ENCODE data around the gene FNDC3A. TPM values are rescaled to one million over a fixed set of nuclear protein-coding genes. Genes with fewer than 3 reads are reported as not detected.

The FNDC3A gene
- polyA plus RNA-seq, 1 of the 3 experiments (the other 2 are of a cell fraction), result 27.7 TPM

DNA sequence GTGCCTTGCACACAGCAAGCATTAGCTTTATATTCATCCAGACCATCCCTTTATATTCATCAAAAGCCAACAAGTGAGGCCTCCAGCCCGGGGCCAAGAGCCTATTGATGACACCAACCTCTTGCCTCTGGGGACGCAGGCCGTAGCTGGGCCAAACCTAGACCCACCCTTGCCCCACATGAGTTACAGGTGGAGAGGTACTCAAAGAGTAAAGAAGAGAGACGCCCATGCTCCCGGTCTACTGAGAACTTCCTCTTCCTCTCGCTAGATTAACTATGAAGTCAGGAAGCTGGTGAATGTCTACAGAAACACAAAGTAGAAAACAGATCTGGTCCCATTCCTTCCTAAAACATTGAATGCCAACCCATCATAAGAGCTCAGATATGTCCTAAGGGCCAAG, 240.6 kb downstream of the FNDC3A start:
- CTCF ChIA-PET, result interaction anchor here (1.6 kb wide), 1 partner anchor 24 kb away, joined by 5 read pairs; no protein-coding TSS in a partner anchor
- WGBS (ENCODE audit: low lambda C conversion rate), result 90% methylated on average over 6 of the region's 6 CpGs
- no peaks in the 10 kb centered on the region for H4K20me1 ChIP-seq (ENCODE audit: insufficient read depth)
- no peak overlapping the region for H3K27ac ChIP-seq (ENCODE audit: low read depth in 2 of 2, low read length in 1 of 2)
- H3K79me2 ChIP-seq (ENCODE audit: insufficient read depth), result no peaks in the 10 kb centered on the region
- H3K4me3 ChIP-seq (ENCODE audit: low read depth in 2 of 2, low read length in 1 of 2), result no peak overlapping the region
- H3K4me1 ChIP-seq (ENCODE audit: control insufficient read depth in 1 of 2, insufficient read depth in 2 of 2, low read depth in 1 of 2, low read length in 1 of 2), result peaks cover 0 to 5% of the 10 kb centered on the region in 2 experiments; a peak in 1 of 4 replicates
- H3K4me2 ChIP-seq, result no peak overlapping the region
- H3K27me3 ChIP-seq (ENCODE audit: insufficient read depth), result peaks cover 25% of the 10 kb centered on the region
- no peak for TF ChIP-seq FOXJ3 (CRISPR knock-in tag; IDR thresholded peaks at IDR 0.05)
- TF ChIP-seq RXRA (IDR thresholded peaks at IDR 0.05; ENCODE audit: borderline replicate concordance, low read depth), result no peak
- no peak for TF ChIP-seq NRF1 (IDR thresholded peaks at IDR 0.05; ENCODE audit: low read depth, low read length)
- TF ChIP-seq, protein P1, sequence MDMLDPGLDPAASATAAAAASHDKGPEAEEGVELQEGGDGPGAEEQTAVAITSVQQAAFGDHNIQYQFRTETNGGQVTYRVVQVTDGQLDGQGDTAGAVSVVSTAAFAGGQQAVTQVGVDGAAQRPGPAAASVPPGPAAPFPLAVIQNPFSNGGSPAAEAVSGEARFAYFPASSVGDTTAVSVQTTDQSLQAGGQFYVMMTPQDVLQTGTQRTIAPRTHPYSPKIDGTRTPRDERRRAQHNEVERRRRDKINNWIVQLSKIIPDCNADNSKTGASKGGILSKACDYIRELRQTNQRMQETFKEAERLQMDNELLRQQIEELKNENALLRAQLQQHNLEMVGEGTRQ (IDR thresholded peaks at IDR 0.05; ENCODE audit: borderline replicate concordance, low read depth, low read length), result no peak
- TF ChIP-seq MEF2A (IDR thresholded peaks at IDR 0.05; ENCODE audit: borderline replicate concordance, low read depth), result no peak
- TF ChIP-seq, protein P2, sequence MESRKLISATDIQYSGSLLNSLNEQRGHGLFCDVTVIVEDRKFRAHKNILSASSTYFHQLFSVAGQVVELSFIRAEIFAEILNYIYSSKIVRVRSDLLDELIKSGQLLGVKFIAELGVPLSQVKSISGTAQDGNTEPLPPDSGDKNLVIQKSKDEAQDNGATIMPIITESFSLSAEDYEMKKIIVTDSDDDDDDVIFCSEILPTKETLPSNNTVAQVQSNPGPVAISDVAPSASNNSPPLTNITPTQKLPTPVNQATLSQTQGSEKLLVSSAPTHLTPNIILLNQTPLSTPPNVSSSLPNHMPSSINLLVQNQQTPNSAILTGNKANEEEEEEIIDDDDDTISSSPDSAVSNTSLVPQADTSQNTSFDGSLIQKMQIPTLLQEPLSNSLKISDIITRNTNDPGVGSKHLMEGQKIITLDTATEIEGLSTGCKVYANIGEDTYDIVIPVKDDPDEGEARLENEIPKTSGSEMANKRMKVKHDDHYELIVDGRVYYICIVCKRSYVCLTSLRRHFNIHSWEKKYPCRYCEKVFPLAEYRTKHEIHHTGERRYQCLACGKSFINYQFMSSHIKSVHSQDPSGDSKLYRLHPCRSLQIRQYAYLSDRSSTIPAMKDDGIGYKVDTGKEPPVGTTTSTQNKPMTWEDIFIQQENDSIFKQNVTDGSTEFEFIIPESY (IDR thresholded peaks at IDR 0.05; ENCODE audit: borderline replicate concordance, low read depth), result no peak
- TF ChIP-seq SIN3A (IDR thresholded peaks at IDR 0.05; ENCODE audit: borderline replicate concordance, low read depth, low read length), result no peak
- no peak for TF ChIP-seq TCF12 (IDR thresholded peaks at IDR 0.05)
- TF ChIP-seq GATA2 (CRISPR knock-in tag; IDR thresholded peaks at IDR 0.05), result no peak
- no peak for TF ChIP-seq ELF1 (IDR thresholded peaks at IDR 0.05)
- TF ChIP-seq SMC3 (IDR thresholded peaks at IDR 0.05; ENCODE audit: low read depth, low read length), result no peak
- no peak for TF ChIP-seq TAF1 (IDR thresholded peaks at IDR 0.05; ENCODE audit: borderline replicate concordance, low read depth, low read length)
- TF ChIP-seq NFIC (IDR thresholded peaks at IDR 0.05; ENCODE audit: borderline replicate concordance), result no peak
- POLR2A ChIA-PET, result no interaction called here
- peaks cover 0 to 7% of the 10 kb centered on the region in 2 experiments for H3K36me3 ChIP-seq (replicated peaks in 1 of 2; ENCODE audit: control insufficient read depth in 1 of 2, insufficient read depth in 2 of 2, low read length in 1 of 2)
- H3F3A ChIP-seq (replicated peaks; ENCODE audit: insufficient read depth), result peaks cover 7% of the 10 kb centered on the region
- no peaks in the 10 kb centered on the region for H3K9me2 ChIP-seq
- no peak for DNase-seq
- H3K9me3 ChIP-seq, result no peaks in the 10 kb centered on the region
- no peak overlapping the region for H2AFZ ChIP-seq (ENCODE audit: low read depth)
- no peak overlapping the region for H3K9ac ChIP-seq

DNA sequence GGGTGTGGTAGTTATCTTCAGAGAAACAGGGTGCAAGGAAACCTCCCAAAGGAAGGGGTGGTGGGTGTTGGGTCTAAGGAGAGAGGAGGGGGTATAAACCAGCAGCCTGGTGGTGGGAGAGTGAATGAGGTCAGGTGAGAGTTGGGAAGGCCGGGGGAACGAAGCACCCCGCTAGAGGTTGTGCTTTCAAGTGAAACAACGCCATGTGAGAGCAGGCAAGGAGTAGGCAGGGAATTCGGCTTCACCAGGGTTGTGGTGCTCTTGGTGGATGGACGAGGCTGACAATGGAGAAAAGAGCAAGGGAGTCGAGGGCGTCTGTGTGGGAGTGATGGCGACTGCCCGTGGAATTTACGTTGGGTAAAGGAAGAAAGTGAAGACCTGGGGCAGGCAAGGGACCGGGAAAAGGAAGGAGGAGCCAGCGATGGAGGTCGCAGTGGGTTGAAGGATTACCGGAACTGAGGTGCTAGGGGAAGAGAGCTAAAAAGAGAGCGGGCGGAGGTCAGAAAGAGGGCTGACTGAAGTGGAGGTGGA, 242.3 kb downstream of the FNDC3A start:
- 81% methylated on average over 17 of the region's 17 CpGs for WGBS (ENCODE audit: low lambda C conversion rate)
- H3K4me3 ChIP-seq (ENCODE audit: low read depth in 2 of 2, low read length in 1 of 2), result no peak overlapping the region
- peaks cover 40% of the 10 kb centered on the region for H3K27me3 ChIP-seq (ENCODE audit: insufficient read depth)
- no peaks in the 10 kb centered on the region for H4K20me1 ChIP-seq (ENCODE audit: insufficient read depth)
- ChIA-PET POLR2A (no interaction called here), CTCF (interaction anchor here (1.6 kb wide), 1 partner anchor 22 kb away, joined by 4 read pairs; no protein-coding TSS in a partner anchor)
- H3K79me2 ChIP-seq (ENCODE audit: insufficient read depth), result no peaks in the 10 kb centered on the region
- no peak overlapping the region for H3K27ac ChIP-seq (ENCODE audit: low read depth in 2 of 2, low read length in 1 of 2)
- H3K9ac ChIP-seq, result no peak overlapping the region
- no peaks in the 10 kb centered on the region for H3K36me3 ChIP-seq (replicated peaks in 1 of 2; ENCODE audit: control insufficient read depth in 1 of 2, insufficient read depth in 2 of 2, low read length in 1 of 2)
- peaks cover 0 to 5% of the 10 kb centered on the region in 2 experiments; a peak in 1 of 4 replicates for H3K4me1 ChIP-seq (ENCODE audit: control insufficient read depth in 1 of 2, insufficient read depth in 2 of 2, low read depth in 1 of 2, low read length in 1 of 2)
- H3K4me2 ChIP-seq, result no peak overlapping the region
- DNase-seq, result no peak
- H3K9me2 ChIP-seq, result no peaks in the 10 kb centered on the region
- peaks cover 7% of the 10 kb centered on the region for H3F3A ChIP-seq (replicated peaks; ENCODE audit: insufficient read depth)
- H2AFZ ChIP-seq (ENCODE audit: low read depth), result no peak overlapping the region
- no peaks in the 10 kb centered on the region for H3K9me3 ChIP-seq
- TF ChIP-seq JUND (IDR thresholded peaks at IDR 0.05) (no peak), TAF1 (IDR thresholded peaks at IDR 0.05; ENCODE audit: borderline replicate concordance, low read depth, low read length) (no peak), YY1 (IDR thresholded peaks at IDR 0.05; ENCODE audit: low read depth) (no peak), CHD2 (IDR thresholded peaks at IDR 0.05; ENCODE audit: low read length, partially characterized antibody) (no peak), POLR2AphosphoS5 (IDR thresholded peaks at IDR 0.05; ENCODE audit: low read depth, low read length) (no peak), RCOR1 (IDR thresholded peaks at IDR 0.05; ENCODE audit: low read length) (no peak), ELF1 (IDR thresholded peaks at IDR 0.05) (no peak), NRF1 (IDR thresholded peaks at IDR 0.05; ENCODE audit: low read depth, low read length) (no peak), FOSL2 (IDR thresholded peaks at IDR 0.05; ENCODE audit: borderline replicate concordance, low read depth) (no peak)
- TF ChIP-seq, protein P3, sequence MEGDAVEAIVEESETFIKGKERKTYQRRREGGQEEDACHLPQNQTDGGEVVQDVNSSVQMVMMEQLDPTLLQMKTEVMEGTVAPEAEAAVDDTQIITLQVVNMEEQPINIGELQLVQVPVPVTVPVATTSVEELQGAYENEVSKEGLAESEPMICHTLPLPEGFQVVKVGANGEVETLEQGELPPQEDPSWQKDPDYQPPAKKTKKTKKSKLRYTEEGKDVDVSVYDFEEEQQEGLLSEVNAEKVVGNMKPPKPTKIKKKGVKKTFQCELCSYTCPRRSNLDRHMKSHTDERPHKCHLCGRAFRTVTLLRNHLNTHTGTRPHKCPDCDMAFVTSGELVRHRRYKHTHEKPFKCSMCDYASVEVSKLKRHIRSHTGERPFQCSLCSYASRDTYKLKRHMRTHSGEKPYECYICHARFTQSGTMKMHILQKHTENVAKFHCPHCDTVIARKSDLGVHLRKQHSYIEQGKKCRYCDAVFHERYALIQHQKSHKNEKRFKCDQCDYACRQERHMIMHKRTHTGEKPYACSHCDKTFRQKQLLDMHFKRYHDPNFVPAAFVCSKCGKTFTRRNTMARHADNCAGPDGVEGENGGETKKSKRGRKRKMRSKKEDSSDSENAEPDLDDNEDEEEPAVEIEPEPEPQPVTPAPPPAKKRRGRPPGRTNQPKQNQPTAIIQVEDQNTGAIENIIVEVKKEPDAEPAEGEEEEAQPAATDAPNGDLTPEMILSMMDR (IDR thresholded peaks at IDR 0.05), result no peak
- TF ChIP-seq, protein P4, sequence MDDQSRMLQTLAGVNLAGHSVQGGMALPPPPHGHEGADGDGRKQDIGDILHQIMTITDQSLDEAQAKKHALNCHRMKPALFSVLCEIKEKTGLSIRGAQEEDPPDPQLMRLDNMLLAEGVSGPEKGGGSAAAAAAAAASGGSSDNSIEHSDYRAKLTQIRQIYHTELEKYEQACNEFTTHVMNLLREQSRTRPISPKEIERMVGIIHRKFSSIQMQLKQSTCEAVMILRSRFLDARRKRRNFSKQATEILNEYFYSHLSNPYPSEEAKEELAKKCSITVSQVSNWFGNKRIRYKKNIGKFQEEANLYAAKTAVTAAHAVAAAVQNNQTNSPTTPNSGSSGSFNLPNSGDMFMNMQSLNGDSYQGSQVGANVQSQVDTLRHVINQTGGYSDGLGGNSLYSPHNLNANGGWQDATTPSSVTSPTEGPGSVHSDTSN (IDR thresholded peaks at IDR 0.05), result no peak
- TF ChIP-seq, protein P2 (IDR thresholded peaks at IDR 0.05; ENCODE audit: borderline replicate concordance, low read depth), result no peak

Measured in SK-N-SH (cell line).